Keratinocyte (primary cell): Measurements from ENCODE around the gene MAP7. TPM values are rescaled to one million over a fixed set of nuclear protein-coding genes. Genes with fewer than 3 reads are reported as not detected.
"Not testable (repeated sequence)": the region's sequence is repeated elsewhere in the genome, so short reads cannot be mapped to it uniquely, and the experiment has no call there.

Source experiments
- DNase-seq: peaks from one replicate; pipeline ENCODE4 v3.0.0-alpha.2; 2011; ENCODE audit warnings: low read depth, missing footprints, low spot score
- FAIRE-seq: peaks from 2 replicates; lab custom pipeline; 2011; peaks lifted over from hg19 to GRCh38; lab: Jason Lieb, UNC
- H2AFZ ChIP-seq: 2 replicates; pipeline ENCODE4 v1.6.0; 2012; ENCODE audit warnings: low read length, control low read depth, inconsistent platforms; ENCODE audit not compliant: control insufficient read depth
- H3K27ac ChIP-seq: 2 replicates; pipeline ENCODE4 v1.5.1; 2011; ENCODE audit warnings: low read length; ENCODE audit not compliant: control insufficient read depth, insufficient read depth
- H3K27me3 ChIP-seq: 3 replicates; pipeline ENCODE4 v1.6.0; 2011; ENCODE audit warnings: low read length; ENCODE audit not compliant: control insufficient read depth, insufficient read depth; ENCODE audit errors: extremely low read depth
- H3K36me3 ChIP-seq, 2 experiments: 2 replicates in 1 of 2; 3 replicates in 1 of 2; pipeline ENCODE4 v1.5.1; 2011; ENCODE audit warnings: low read length in 2 of 2, mild to moderate bottlenecking in 1 of 2; ENCODE audit not compliant: control insufficient read depth in 2 of 2, insufficient read depth in 2 of 2; ENCODE audit errors: extremely low read depth in 1 of 2
- H3K4me1 ChIP-seq: 3 replicates; pipeline ENCODE4 v1.5.1; 2011; ENCODE audit warnings: low read length; ENCODE audit not compliant: control insufficient read depth, insufficient read depth; ENCODE audit errors: extremely low read depth
- H3K4me2 ChIP-seq: 3 replicates; pipeline ENCODE4 v1.6.0; 2011; ENCODE audit warnings: low read depth, low read length; ENCODE audit not compliant: control insufficient read depth, insufficient read depth; ENCODE audit errors: extremely low read depth
- H3K4me3 ChIP-seq, 3 experiments: fragments of 200-600 bp in 1 of 3; sonication (generic) in 1 of 3; 2 replicates in 2 of 3; 3 replicates in 1 of 3; pipeline ENCODE4 v1.5.1; 2011 to 2016; ENCODE audit warnings: low read length in 3 of 3, mild to moderate bottlenecking in 3 of 3, control low read depth in 2 of 3, inconsistent platforms in 1 of 3, low read depth in 1 of 3, mixed read lengths in 1 of 3, mixed run types in 1 of 3, moderate library complexity in 1 of 3; ENCODE audit not compliant: control insufficient read depth in 2 of 3, insufficient read depth in 2 of 3; ENCODE audit errors: extremely low read depth in 1 of 3
- H3K79me2 ChIP-seq: 2 replicates; pipeline ENCODE4 v1.6.0; 2012; ENCODE audit warnings: low read length; ENCODE audit not compliant: control insufficient read depth, insufficient read depth
- H3K9ac ChIP-seq: 3 replicates; pipeline ENCODE4 v1.6.0; 2011; ENCODE audit warnings: low read length; ENCODE audit not compliant: control insufficient read depth, insufficient read depth; ENCODE audit errors: extremely low read depth
- H3K9me1 ChIP-seq: 3 replicates; pipeline ENCODE4 v1.6.0; 2011; ENCODE audit warnings: low read length; ENCODE audit not compliant: control insufficient read depth, insufficient read depth; ENCODE audit errors: extremely low read depth
- H3K9me3 ChIP-seq: 2 replicates; pipeline ENCODE4 v1.5.1; 2012; ENCODE audit warnings: low read depth, low read length; ENCODE audit not compliant: control insufficient read depth
- H4K20me1 ChIP-seq: 3 replicates; pipeline ENCODE4 v1.6.0; 2011; ENCODE audit warnings: low read length; ENCODE audit not compliant: control insufficient read depth, insufficient read depth; ENCODE audit errors: extremely low read depth
- EZH2 ChIP-seq: IDR thresholded peaks from one replicate; pipeline ENCODE4 v1.6.1; 2012; ENCODE audit warnings: inconsistent platforms, mild to moderate bottlenecking, low read length, moderate library complexity
- dilution Hi-C: fragments of 300-500 bp; cut with MboI; formaldehyde crosslinking; loops from one replicate; pipeline ENCODE4 v1.7.0; 2020; ENCODE audit warnings: low sequenced_read_pairs; ENCODE audit not compliant: extremely low pct_ligation_motif_present
- polyA plus RNA-seq, 5 experiments: library from polyadenylated mRNA; depleted of rRNA in 3 of 5; stranded (reverse) in 3 of 5; stranded (forward) in 1 of 5; unstranded in 1 of 5; fragments of >200 nt; gene quantifications; 1 replicate in 1 of 5; 2 replicates in 3 of 5; 3 replicates in 1 of 5; pipeline versions ENCODE4 v1.2.1 to v1.2.3, GENCODE V29; 2011 to 2012; ENCODE audit warnings: missing spikeins in 2 of 5, low read depth in 1 of 5, low replicate concordance in 1 of 5
- TF ChIP-seq, protein P1 (sequence below), 3 experiments: IDR thresholded peaks in 1 of 3; conservative IDR thresholded peaks in 1 of 3; optimal IDR thresholded peaks in 1 of 3; 2 replicates in 2 of 3; 3 replicates in 1 of 3; pipeline versions ENCODE3 to v1.5.1; 2011; ENCODE audit warnings: low read length in 3 of 3, mild to moderate bottlenecking in 3 of 3, moderate library complexity in 2 of 3, control low read depth in 1 of 3, inconsistent platforms in 1 of 3; ENCODE audit not compliant: insufficient read depth in 2 of 3; ENCODE audit errors: extremely low read depth in 1 of 3

Gene MAP7
- polyA plus RNA-seq, 1 donor (not counting 4 experiments of a cell fraction or from before 2014, with no cell fraction given): 11.8 TPM

- no peak for FAIRE-seq
- Histone ChIP-seq H3K9me1 (no peaks in the 10 kb centered on the region), H3K9ac (no peak overlapping the region), H3K4me2 (no peak overlapping the region), H3K36me3 (peaks cover 0 to 3% of the 10 kb centered on the region in 2 experiments), H3K79me2 (peaks cover 2% of the 10 kb centered on the region), H3K4me1 (peaks cover 12% of the 10 kb centered on the region), H3K27ac (no peak overlapping the region), H3K9me3 (no peaks in the 10 kb centered on the region), H3K27me3 (no peaks in the 10 kb centered on the region), H3K4me3 (no peak overlapping the region), H2AFZ (no peak overlapping the region), H4K20me1 (no peaks in the 10 kb centered on the region)
- TF ChIP-seq, protein P1, sequence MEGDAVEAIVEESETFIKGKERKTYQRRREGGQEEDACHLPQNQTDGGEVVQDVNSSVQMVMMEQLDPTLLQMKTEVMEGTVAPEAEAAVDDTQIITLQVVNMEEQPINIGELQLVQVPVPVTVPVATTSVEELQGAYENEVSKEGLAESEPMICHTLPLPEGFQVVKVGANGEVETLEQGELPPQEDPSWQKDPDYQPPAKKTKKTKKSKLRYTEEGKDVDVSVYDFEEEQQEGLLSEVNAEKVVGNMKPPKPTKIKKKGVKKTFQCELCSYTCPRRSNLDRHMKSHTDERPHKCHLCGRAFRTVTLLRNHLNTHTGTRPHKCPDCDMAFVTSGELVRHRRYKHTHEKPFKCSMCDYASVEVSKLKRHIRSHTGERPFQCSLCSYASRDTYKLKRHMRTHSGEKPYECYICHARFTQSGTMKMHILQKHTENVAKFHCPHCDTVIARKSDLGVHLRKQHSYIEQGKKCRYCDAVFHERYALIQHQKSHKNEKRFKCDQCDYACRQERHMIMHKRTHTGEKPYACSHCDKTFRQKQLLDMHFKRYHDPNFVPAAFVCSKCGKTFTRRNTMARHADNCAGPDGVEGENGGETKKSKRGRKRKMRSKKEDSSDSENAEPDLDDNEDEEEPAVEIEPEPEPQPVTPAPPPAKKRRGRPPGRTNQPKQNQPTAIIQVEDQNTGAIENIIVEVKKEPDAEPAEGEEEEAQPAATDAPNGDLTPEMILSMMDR (optimal IDR thresholded peaks at IDR 0.05 in 1 of 3, IDR thresholded peaks at IDR 0.05 in 1 of 3, conservative IDR thresholded peaks at IDR 0.05 in 1 of 3; ENCODE audit: extremely low read depth in 1 of 3, insufficient read depth in 2 of 3, low read length in 3 of 3): no peak
- TF ChIP-seq EZH2: no peak
- no peak for DNase-seq
- dilution Hi-C loops: no loop called here
Measured at GRCh38 chr6:136435101-136435500, 115.1 kb downstream of the MAP7 start.

- dilution Hi-C loops, H3K9me3 ChIP-seq, H3K9ac ChIP-seq, H3K4me2 ChIP-seq, DNase-seq, H3K4me3 ChIP-seq, H2AFZ ChIP-seq, H3K9me1 ChIP-seq, FAIRE-seq, H3K36me3 ChIP-seq, H4K20me1 ChIP-seq, H3K4me1 ChIP-seq, H3K27me3 ChIP-seq, H3K27ac ChIP-seq, H3K79me2 ChIP-seq: not testable (repeated sequence)
Measured at GRCh38 chr6:136431306-136431705, 118.9 kb downstream of the MAP7 start.
